Measurements from ENCODE around the gene MAST4.

Gene MAST4

DNA sequence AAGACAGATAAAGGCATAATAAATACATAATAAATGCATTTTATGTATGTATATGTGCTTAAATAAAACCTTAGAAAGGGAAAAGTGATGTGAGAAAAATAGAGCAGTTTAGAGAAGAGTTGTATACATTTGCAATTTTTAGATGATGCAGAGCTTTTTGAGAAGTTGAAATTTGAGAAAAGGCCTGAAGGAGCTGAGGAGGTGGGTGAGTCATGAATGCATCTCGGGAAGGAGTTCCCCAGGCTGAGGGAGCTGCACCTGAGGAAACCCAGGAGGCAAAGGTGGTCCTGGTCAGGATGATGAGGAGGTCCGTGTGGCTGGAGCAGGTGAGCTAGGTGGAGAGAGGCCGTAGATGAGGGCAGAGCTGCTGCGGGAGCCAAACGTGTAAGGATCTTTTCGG, 617.8 kb downstream of the MAST4 start:
- DNase-seq (ENCODE audit: low spot score) = no peak

DNA sequence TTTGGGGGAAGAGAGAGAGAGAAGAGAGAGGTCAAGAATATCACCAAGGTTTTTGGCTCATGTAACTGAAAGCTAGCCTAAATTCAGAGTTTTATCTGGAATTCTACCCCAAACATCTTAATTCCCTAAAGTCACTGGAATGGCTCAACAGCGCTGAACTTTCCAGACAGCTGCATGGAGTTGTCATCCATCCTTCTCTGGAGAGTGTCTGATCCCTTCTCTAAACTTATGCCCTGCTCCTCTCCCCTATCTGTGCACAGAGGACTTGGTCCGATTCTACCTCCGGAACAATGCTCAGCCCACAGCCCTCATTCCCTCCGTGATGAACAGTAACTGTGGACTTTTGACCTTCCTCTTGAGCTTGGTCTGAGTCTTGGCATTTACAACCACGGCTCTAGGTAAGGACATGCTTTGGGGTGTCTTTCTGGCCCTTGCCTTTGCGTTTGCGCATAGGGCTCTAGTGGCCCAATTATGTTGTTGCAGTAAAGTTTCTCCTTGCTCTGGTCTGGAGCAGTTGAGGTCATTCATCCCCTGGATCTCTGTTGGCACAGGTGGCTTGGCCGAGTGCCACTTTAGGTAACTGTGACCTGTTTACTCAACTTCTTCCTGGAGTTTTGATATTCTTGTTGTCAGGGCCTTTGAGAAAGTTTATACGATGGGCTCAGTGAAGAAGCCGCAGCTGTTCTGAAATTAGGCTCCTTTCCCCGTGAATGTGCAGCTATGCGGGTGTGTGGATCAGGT, 618.7 kb downstream of the MAST4 start:
- no peak for DNase-seq (ENCODE audit: low spot score)

DNA sequence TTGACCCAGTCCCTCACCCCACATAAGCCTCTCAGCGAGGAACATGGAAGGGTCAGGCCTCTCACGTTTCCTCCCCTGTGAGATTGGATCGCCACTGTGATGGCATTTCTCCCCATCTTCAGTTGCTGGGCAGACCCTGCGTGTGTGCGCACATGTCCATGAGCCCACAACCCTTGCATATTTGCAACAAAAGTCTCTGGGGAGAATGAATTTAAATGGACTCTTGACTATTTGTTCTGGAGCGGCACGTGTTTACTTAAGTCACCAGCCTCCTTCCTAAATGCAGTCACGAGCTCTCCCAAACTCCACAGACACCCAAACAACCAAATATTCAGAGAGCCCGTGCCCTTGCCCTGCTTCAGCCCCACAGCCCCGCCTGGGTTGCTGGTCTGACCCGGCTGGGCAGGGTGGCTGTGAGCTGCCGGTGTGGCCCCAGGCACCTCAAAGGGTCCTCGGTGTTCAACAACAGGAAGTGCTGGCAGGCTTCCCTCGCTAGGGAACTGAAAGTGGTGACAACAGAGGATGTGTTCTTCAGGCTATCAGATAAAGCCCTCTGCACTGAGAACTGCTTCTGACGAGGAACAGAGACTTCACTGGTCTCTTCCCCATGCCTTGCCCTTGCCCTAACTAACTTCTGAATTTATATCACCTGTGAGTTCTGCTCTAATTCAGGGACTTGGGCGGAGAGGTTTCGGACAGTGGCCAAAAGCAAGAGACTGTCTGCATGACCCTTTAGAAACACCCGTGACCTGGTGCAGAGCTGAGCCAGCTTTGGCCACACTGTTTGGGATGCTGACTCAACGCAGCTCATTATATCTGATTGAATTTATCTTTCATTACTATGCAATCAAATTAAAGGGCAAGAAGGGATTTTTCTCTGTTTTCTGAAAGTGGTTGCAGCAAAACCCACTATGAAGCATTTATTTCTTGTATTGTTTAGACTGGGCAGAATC, 619.6 kb downstream of the MAST4 start:
- no peak for DNase-seq (ENCODE audit: low spot score)

DNA sequence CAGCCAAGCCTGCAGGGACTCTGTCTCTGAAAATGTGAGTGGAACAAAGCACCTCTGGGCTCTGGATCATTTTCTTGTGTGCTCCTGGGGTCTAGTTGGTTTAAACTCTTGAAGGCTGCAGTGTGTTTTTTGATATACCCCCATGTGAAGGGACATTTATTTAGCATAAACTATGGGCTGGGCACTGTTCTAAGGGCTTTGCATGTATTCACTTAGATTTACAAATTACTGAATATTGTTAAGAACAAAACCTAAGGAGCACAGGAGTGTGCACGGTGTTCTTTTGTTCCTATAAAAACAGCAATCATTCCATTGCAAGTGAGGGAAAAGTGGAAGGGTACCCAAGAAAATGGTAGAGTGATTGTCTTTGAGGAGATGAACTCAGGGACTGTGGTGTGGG, 620.4 kb downstream of the MAST4 start:
- DNase-seq (ENCODE audit: low spot score) = no peak

Measured in AG08395 (cell line).